Measurements from ENCODE around the gene ANKRD37.

DNA sequence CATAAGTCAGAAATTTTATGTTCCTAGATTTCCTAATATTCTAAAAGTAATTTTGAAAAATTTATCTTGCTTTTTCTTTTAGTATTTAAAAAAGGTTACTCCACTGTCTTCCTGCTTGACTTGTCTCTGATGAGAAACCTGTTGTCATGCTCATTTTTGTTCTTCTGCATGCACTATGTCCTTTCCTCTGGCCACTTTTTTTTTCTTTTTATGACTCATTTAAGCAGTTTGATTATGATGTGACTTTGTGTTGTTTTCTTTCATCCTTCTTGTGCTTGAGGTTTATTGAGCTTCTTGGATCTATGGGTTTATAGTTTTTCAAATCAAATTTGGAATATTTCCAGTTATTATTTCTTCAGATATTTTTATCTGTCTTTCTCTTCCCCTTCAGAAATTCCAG lies 41.2 kb downstream of the ANKRD37 start:
- TF ChIP-seq, protein P1, sequence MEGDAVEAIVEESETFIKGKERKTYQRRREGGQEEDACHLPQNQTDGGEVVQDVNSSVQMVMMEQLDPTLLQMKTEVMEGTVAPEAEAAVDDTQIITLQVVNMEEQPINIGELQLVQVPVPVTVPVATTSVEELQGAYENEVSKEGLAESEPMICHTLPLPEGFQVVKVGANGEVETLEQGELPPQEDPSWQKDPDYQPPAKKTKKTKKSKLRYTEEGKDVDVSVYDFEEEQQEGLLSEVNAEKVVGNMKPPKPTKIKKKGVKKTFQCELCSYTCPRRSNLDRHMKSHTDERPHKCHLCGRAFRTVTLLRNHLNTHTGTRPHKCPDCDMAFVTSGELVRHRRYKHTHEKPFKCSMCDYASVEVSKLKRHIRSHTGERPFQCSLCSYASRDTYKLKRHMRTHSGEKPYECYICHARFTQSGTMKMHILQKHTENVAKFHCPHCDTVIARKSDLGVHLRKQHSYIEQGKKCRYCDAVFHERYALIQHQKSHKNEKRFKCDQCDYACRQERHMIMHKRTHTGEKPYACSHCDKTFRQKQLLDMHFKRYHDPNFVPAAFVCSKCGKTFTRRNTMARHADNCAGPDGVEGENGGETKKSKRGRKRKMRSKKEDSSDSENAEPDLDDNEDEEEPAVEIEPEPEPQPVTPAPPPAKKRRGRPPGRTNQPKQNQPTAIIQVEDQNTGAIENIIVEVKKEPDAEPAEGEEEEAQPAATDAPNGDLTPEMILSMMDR (IDR thresholded peaks at IDR 0.05), result no peak
- TF ChIP-seq SIN3A (IDR thresholded peaks at IDR 0.05; ENCODE audit: borderline replicate concordance, insufficient read depth, low read depth, low read length) (no peak), POLR2AphosphoS5 (IDR thresholded peaks at IDR 0.05; ENCODE audit: low read depth, low read length) (no peak), TCF7L2 (IDR thresholded peaks at IDR 0.05; ENCODE audit: low read depth, low read length) (no peak)
- TF ChIP-seq, protein P2, sequence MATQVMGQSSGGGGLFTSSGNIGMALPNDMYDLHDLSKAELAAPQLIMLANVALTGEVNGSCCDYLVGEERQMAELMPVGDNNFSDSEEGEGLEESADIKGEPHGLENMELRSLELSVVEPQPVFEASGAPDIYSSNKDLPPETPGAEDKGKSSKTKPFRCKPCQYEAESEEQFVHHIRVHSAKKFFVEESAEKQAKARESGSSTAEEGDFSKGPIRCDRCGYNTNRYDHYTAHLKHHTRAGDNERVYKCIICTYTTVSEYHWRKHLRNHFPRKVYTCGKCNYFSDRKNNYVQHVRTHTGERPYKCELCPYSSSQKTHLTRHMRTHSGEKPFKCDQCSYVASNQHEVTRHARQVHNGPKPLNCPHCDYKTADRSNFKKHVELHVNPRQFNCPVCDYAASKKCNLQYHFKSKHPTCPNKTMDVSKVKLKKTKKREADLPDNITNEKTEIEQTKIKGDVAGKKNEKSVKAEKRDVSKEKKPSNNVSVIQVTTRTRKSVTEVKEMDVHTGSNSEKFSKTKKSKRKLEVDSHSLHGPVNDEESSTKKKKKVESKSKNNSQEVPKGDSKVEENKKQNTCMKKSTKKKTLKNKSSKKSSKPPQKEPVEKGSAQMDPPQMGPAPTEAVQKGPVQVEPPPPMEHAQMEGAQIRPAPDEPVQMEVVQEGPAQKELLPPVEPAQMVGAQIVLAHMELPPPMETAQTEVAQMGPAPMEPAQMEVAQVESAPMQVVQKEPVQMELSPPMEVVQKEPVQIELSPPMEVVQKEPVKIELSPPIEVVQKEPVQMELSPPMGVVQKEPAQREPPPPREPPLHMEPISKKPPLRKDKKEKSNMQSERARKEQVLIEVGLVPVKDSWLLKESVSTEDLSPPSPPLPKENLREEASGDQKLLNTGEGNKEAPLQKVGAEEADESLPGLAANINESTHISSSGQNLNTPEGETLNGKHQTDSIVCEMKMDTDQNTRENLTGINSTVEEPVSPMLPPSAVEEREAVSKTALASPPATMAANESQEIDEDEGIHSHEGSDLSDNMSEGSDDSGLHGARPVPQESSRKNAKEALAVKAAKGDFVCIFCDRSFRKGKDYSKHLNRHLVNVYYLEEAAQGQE (IDR thresholded peaks at IDR 0.05; ENCODE audit: insufficient read depth in 1 of 2, low read depth in 2 of 2, low read length in 1 of 2), result no peak

Measured in Panc1 (cell line).